Lung (tissue), 12 donors: Measurements from ENCODE around the gene ACOT12. TPM values are rescaled to one million over a fixed set of nuclear protein-coding genes. Genes with fewer than 3 reads are reported as not detected.

Experiments used
- ATAC-seq: fragments of 200-7000 bp; cut with Tn5 transposase; one replicate; pipeline ENCODE4 v1.9.1; 2020; ENCODE audit warnings: moderate number of reproducible peaks; ENCODE audit not compliant: insufficient read depth, low FRiP score
- DNase-seq, 3 donors: peaks; one replicate each; pipeline ENCODE4 v3.0.0-alpha.2; 2013 to 2017
- H3K27ac ChIP-seq, 2 donors: one replicate each; pipeline ENCODE4 v1.5.1; 2013; ENCODE audit warnings: mild to moderate bottlenecking in 2 of 2, moderate library complexity in 2 of 2, control low read depth in 1 of 2, inconsistent platforms in 1 of 2, low read depth in 1 of 2, low read length in 1 of 2
- H3K27me3 ChIP-seq, 3 donors: one replicate each; pipeline ENCODE4 v1.5.1; 2013; ENCODE audit warnings: low read length in 2 of 3; ENCODE audit not compliant: control insufficient read depth in 3 of 3, insufficient read depth in 3 of 3
- H3K36me3 ChIP-seq, 4 donors: one replicate each; pipeline ENCODE4 v1.5.1; 2013; ENCODE audit warnings: low read length in 4 of 4, mild to moderate bottlenecking in 1 of 4, moderate library complexity in 1 of 4; ENCODE audit not compliant: control insufficient read depth in 4 of 4, insufficient read depth in 4 of 4
- H3K4me1 ChIP-seq, 5 donors: one replicate each; pipeline ENCODE4 v1.5.1; 2013; ENCODE audit warnings: low read length in 5 of 5, mild to moderate bottlenecking in 2 of 5, moderate library complexity in 1 of 5; ENCODE audit not compliant: control insufficient read depth in 5 of 5, insufficient read depth in 5 of 5
- H3K4me3 ChIP-seq: one replicate; pipeline ENCODE4 v1.5.1; 2013; ENCODE audit warnings: mild to moderate bottlenecking, control low read depth, moderate library complexity
- H3K9ac ChIP-seq, 2 donors: one replicate each; pipeline ENCODE4 v1.5.1; 2013; ENCODE audit warnings: low read length in 2 of 2, control low read depth in 1 of 2; ENCODE audit not compliant: insufficient read depth in 1 of 2
- H3K9me3 ChIP-seq, 4 donors: one replicate each; pipeline ENCODE4 v1.5.1; 2013; ENCODE audit warnings: low read length in 3 of 4, mild to moderate bottlenecking in 1 of 4, moderate library complexity in 1 of 4; ENCODE audit not compliant: control insufficient read depth in 4 of 4, insufficient read depth in 3 of 4
- CTCF ChIP-seq: IDR thresholded peaks from 2 replicates; pipeline ENCODE4 v1.5.1; 2012; ENCODE audit warnings: mild to moderate bottlenecking; ENCODE audit errors: control extremely low read depth, extremely low read depth
- WGBS, 2 donors: extraction: QIAGEN DNeasy Blood & Tissue Kit; methylation state at CpG; one replicate each; pipeline ENCODE4 v1.1.7; 2013; 5-methylcytosine and 5-hydroxymethylcytosine counted together
- polyA plus RNA-seq, 2 donors: library from polyadenylated mRNA; stranded (reverse); fragments of 200-250 nt; gene quantifications; one replicate each; pipeline ENCODE4 v1.2.1, GENCODE V29; 2013
- total RNA-seq, 2 donors: library from RNA; depleted of rRNA in 1 of 2; stranded (reverse); fragments of >200 nt in 1 of 2; gene quantifications; one replicate each; pipeline ENCODE4 v1.2.1, GENCODE V29; 2014 to 2021
- donor health status: control.
- donor health status: control.
- donor health status: Bipolar disorder and iron deficiency.
- donor health status: healthy.
- donor health status: DM: yes; HTN: yes; CAD: no.

ACOT12 gene
- total and polyA plus RNA-seq, 4 donors, result not detected

DNA sequence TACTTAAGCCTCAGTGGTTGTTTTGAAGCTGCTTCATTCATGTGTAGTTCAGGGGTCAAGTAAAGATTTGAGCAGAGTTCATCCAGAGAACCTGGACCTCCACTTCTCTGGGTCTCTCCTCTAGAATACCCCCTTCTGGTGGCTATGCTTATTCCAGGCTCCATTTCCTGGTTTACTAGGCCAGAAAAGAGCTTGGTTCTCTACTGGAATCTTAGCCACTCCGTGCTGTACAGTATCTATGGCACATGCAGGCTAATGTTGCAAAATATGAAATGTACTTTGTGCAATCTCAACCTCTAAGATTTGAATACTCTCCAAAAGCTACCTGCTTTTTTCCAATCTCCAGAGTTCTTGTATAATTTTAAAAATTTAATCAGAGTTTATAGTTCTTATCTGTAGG is 110.0 kb downstream of the ACOT12 start:
- H3K27me3 ChIP-seq, result no peaks in the 10 kb centered on the region
- no peak overlapping the region for H3K4me3 ChIP-seq
- no peak overlapping the region for H3K27ac ChIP-seq
- WGBS, 2 donors, result 50 to 70% methylated on average over 1 of the region's 1 CpG
- no peak for TF ChIP-seq CTCF
- no peaks in the 10 kb centered on the region for H3K9me3 ChIP-seq
- no peak for DNase-seq
- H3K4me1 ChIP-seq, result no peaks in the 10 kb centered on the region
- H3K36me3 ChIP-seq, result no peaks in the 10 kb centered on the region
- no peak overlapping the region for H3K9ac ChIP-seq
- no peak for ATAC-seq

Other genes starting within 250 kb of the ACOT12 start
- 1 to 10 TPM; 1.7 to 2.8 TPM for gene CKMT2, start 160.8 kb downstream of the ACOT12 start, total RNA-seq
- gene CKMT2, start 160.8 kb downstream of the ACOT12 start, polyA plus RNA-seq, result 1 to 10 TPM; 1.2 to 1.8 TPM
- gene ZCCHC9, start 92.5 kb downstream of the ACOT12 start, total RNA-seq, result 10 to 100 TPM; 18.0 to 24.7 TPM
- gene ZCCHC9, start 92.5 kb downstream of the ACOT12 start, polyA plus RNA-seq, result 10 to 100 TPM; 21.6 to 25.8 TPM